ENCODE data around the gene OPN1MW.
"Not testable (repeated sequence)": the region's sequence is repeated elsewhere in the genome, so short reads cannot be mapped to it uniquely, and the experiment has no call there.

DNA sequence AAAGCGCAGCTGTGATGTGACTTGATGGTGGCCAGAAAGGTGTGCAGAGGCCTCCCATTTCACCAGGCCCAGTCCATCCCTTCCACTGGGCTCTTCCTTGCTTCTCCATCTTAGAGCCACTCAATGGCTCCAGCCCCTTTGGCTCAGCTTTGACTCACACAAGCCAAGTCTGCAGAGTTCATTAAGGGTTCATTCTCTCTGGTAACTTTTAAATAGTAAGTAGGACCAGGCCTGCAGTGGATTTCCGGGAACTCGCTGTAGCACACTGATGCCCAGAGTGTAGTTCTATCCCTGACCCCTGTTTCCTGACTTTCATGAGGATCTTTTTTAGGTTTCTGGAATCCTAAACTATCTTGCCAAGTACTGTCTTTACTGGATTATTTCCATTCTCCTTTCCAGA is 49.0 kb downstream of the OPN1MW start:
- not testable (repeated sequence) for TF ChIP-seq BCL6 (CRISPR knock-in tag; IDR thresholded peaks at IDR 0.05); PHB2 (IDR thresholded peaks at IDR 0.05; ENCODE audit: low read depth); BRF1 (IDR thresholded peaks at IDR 0.05; ENCODE audit: borderline replicate concordance, extremely low read depth, insufficient read length); SMC3 (conservative IDR thresholded peaks at IDR 0.05; ENCODE audit: insufficient read depth, low read depth, low read length); ZNF232 (CRISPR knock-in tag; IDR thresholded peaks at IDR 0.05)
- TF ChIP-seq, protein P1, sequence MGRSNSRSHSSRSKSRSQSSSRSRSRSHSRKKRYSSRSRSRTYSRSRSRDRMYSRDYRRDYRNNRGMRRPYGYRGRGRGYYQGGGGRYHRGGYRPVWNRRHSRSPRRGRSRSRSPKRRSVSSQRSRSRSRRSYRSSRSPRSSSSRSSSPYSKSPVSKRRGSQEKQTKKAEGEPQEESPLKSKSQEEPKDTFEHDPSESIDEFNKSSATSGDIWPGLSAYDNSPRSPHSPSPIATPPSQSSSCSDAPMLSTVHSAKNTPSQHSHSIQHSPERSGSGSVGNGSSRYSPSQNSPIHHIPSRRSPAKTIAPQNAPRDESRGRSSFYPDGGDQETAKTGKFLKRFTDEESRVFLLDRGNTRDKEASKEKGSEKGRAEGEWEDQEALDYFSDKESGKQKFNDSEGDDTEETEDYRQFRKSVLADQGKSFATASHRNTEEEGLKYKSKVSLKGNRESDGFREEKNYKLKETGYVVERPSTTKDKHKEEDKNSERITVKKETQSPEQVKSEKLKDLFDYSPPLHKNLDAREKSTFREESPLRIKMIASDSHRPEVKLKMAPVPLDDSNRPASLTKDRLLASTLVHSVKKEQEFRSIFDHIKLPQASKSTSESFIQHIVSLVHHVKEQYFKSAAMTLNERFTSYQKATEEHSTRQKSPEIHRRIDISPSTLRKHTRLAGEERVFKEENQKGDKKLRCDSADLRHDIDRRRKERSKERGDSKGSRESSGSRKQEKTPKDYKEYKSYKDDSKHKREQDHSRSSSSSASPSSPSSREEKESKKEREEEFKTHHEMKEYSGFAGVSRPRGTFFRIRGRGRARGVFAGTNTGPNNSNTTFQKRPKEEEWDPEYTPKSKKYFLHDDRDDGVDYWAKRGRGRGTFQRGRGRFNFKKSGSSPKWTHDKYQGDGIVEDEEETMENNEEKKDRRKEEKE (IDR thresholded peaks at IDR 0.05; ENCODE audit: borderline replicate concordance in 1 of 2, control insufficient read depth in 1 of 2, low read depth in 2 of 2, low read length in 1 of 2): not testable (repeated sequence)
- TF ChIP-seq, protein P2, sequence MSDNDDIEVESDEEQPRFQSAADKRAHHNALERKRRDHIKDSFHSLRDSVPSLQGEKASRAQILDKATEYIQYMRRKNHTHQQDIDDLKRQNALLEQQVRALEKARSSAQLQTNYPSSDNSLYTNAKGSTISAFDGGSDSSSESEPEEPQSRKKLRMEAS (CRISPR knock-in tag; IDR thresholded peaks at IDR 0.05): not testable (repeated sequence)
- TF ChIP-seq, protein P3, sequence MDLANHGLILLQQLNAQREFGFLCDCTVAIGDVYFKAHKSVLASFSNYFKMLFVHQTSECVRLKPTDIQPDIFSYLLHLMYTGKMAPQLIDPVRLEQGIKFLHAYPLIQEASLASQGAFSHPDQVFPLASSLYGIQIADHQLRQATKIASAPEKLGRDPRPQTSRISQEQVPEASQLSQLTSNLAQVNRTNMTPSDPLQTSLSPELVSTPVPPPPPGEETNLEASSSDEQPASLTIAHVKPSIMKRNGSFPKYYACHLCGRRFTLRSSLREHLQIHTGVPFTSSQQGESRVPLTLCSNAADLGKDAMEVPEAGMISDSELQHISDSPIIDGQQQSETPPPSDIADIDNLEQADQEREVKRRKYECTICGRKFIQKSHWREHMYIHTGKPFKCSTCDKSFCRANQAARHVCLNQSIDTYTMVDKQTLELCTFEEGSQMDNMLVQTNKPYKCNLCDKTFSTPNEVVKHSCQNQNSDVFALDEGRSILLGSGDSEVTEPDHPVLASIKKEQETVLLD (IDR thresholded peaks at IDR 0.05): not testable (repeated sequence)
- TF ChIP-seq, protein P4, sequence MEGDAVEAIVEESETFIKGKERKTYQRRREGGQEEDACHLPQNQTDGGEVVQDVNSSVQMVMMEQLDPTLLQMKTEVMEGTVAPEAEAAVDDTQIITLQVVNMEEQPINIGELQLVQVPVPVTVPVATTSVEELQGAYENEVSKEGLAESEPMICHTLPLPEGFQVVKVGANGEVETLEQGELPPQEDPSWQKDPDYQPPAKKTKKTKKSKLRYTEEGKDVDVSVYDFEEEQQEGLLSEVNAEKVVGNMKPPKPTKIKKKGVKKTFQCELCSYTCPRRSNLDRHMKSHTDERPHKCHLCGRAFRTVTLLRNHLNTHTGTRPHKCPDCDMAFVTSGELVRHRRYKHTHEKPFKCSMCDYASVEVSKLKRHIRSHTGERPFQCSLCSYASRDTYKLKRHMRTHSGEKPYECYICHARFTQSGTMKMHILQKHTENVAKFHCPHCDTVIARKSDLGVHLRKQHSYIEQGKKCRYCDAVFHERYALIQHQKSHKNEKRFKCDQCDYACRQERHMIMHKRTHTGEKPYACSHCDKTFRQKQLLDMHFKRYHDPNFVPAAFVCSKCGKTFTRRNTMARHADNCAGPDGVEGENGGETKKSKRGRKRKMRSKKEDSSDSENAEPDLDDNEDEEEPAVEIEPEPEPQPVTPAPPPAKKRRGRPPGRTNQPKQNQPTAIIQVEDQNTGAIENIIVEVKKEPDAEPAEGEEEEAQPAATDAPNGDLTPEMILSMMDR (IDR thresholded peaks at IDR 0.05 in 2 of 3, conservative IDR thresholded peaks at IDR 0.05 in 1 of 3; ENCODE audit: insufficient read depth in 2 of 3, low read depth in 1 of 3, low read length in 3 of 3): not testable (repeated sequence)

All from K562 (cell line).